ENCODE data around the gene MSL3.

DNA sequence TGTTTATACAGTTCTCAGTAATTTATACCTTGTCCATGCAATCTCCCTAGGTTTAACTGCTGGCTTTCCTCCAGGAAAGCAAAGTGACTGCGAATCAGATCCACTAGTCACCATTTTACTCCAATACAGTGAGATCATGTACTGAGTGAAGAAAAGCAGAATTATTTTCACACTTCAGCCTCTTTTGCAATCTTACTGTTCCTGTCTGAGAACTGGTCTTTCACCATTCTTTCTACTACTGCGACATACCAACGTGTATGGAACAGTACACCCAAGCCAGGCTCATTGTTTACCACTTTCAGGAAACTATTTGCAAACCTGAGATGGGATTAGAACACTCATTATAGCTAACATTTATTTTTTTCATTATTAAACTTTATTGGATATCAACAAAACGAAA lies 8.0 kb upstream of the MSL3 start:
- TF ChIP-seq, protein P1, sequence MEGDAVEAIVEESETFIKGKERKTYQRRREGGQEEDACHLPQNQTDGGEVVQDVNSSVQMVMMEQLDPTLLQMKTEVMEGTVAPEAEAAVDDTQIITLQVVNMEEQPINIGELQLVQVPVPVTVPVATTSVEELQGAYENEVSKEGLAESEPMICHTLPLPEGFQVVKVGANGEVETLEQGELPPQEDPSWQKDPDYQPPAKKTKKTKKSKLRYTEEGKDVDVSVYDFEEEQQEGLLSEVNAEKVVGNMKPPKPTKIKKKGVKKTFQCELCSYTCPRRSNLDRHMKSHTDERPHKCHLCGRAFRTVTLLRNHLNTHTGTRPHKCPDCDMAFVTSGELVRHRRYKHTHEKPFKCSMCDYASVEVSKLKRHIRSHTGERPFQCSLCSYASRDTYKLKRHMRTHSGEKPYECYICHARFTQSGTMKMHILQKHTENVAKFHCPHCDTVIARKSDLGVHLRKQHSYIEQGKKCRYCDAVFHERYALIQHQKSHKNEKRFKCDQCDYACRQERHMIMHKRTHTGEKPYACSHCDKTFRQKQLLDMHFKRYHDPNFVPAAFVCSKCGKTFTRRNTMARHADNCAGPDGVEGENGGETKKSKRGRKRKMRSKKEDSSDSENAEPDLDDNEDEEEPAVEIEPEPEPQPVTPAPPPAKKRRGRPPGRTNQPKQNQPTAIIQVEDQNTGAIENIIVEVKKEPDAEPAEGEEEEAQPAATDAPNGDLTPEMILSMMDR (IDR thresholded peaks at IDR 0.05): no peak
- no peak for TF ChIP-seq POLR2A (IDR thresholded peaks at IDR 0.05)

All from adrenal gland (tissue), 5 donors.